Smooth muscle cell (in vitro differentiated cells): ENCODE data around the gene CRYBA4. TPM values are rescaled to one million over a fixed set of nuclear protein-coding genes. Genes with fewer than 3 reads are reported as not detected.

Experiments used
- DNase-seq: peaks from one replicate; lab custom pipeline; 2025; ENCODE audit not compliant: unreplicated experiment; lab: John Stamatoyannopoulos, UW
- H2AFZ ChIP-seq: fragments of 200-600 bp; sonication (generic); 2 replicates; pipeline ENCODE4 v1.6.0; 2016; ENCODE audit warnings: antibody characterized with exemption, low read depth, mild to moderate bottlenecking
- H3F3A ChIP-seq: fragments of 200-600 bp; sonication (generic); 2 replicates; pipeline ENCODE4 v1.6.0; 2017; ENCODE audit warnings: antibody characterized with exemption, low read depth
- H3K27ac ChIP-seq: fragments of 200-600 bp; sonication (generic); 2 replicates; pipeline ENCODE4 v1.5.1; 2016; ENCODE audit warnings: low read depth, mild to moderate bottlenecking
- H3K27me3 ChIP-seq: fragments of 200-600 bp; sonication (generic); 2 replicates; pipeline ENCODE4 v1.6.1; 2016; ENCODE audit warnings: low read depth, mild to moderate bottlenecking
- H3K36me3 ChIP-seq: fragments of 200-600 bp; sonication (generic); 2 replicates; pipeline ENCODE4 v1.5.1; 2016; ENCODE audit warnings: low read depth
- H3K4me1 ChIP-seq: fragments of 200-600 bp; sonication (generic); 2 replicates; pipeline ENCODE4 v1.5.1; 2016; ENCODE audit warnings: low read depth
- H3K4me2 ChIP-seq: fragments of 200-600 bp; sonication (generic); 2 replicates; pipeline ENCODE4 v1.6.0; 2016; ENCODE audit warnings: mild to moderate bottlenecking
- H3K4me3 ChIP-seq: fragments of 200-600 bp; sonication (generic); 2 replicates; pipeline ENCODE4 v1.5.1; 2016; ENCODE audit warnings: mild to moderate bottlenecking
- H3K79me2 ChIP-seq: fragments of 200-600 bp; sonication (generic); 2 replicates; pipeline ENCODE4 v1.6.0; 2016; ENCODE audit warnings: low read depth, mild to moderate bottlenecking
- H3K9ac ChIP-seq: fragments of 200-600 bp; sonication (generic); 2 replicates; pipeline ENCODE4 v1.6.0; 2016; ENCODE audit warnings: low read depth
- H3K9me3 ChIP-seq: fragments of 200-600 bp; sonication (generic); replicated peaks from 2 replicates; pipeline ENCODE4 v1.5.1; 2016; ENCODE audit warnings: low read depth
- H4K20me1 ChIP-seq: fragments of 200-600 bp; sonication (generic); 2 replicates; pipeline ENCODE4 v1.6.0; 2016; ENCODE audit warnings: low read depth
- WGBS: methylation state at CpG from one replicate; pipeline ENCODE4 v1.1.7; 2016; ENCODE audit warnings: low lambda C conversion rate; 5-methylcytosine and 5-hydroxymethylcytosine counted together
- polyA plus RNA-seq: library from polyadenylated mRNA; unstranded; fragments of >200 nt; fragmentation: Nextera tagmentation; extraction: Ambion mirVana; gene quantifications from 2 replicates; pipeline ENCODE4 v1.2.1, GENCODE V29; 2016
- total RNA-seq: library from RNA; depleted of rRNA; stranded (reverse); fragments of >200 nt; gene quantifications from 2 replicates; pipeline ENCODE4 v1.2.3, GENCODE V29; 2014
- TF ChIP-seq, protein P1 (sequence below): fragments of 200-600 bp; sonication (generic); IDR thresholded peaks from 2 replicates; pipeline ENCODE4 v1.5.1; 2017; ENCODE audit warnings: borderline replicate concordance, mild to moderate bottlenecking, antibody characterized with exemption; ENCODE audit not compliant: insufficient read depth, poor library complexity, severe bottlenecking

Gene CRYBA4
- total and polyA plus RNA-seq, 2 experiments from 2014 or later: 1.8 to 4.9 TPM

DNA sequence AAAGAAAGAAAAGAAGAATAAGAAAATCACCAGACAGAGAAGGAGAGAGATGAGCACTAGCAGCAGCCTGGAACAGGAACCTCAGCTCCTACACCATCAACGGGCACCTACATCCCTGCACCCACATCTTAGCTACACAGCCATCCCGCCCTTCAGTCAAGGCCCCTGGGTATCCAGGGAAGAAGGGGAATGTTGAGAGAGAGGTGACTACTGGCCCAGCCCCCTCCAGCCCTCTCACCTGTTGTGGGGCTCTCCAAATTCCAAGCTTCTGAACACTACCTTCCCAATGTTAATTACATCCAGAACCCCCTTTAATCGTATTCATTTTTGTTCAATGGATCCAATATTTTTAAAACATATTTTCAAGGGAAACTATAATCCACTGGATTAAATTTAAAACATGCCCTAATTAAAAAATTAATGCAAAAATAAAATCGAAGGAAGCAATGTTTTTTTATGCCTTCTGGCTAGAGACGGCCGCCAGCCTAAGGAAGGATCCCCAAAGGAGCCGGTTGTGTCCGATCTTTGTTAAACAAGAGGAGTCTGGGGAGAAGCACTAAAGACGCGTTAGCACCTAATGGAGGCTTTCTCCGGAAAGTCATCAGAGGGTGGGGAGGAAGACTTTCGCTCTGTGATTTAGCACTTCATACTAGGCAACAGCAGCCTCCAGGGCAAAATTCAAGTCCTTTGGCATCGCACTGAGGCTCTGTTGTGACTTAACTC lies 41.4 kb upstream of the CRYBA4 start:
- no peaks in the 10 kb centered on the region for H3K9me3 ChIP-seq
- no peak overlapping the region for H3K27ac ChIP-seq
- no peak overlapping the region for H3K4me2 ChIP-seq
- H4K20me1 ChIP-seq: peaks cover 88% of the 10 kb centered on the region
- H3K79me2 ChIP-seq: peaks cover 72% of the 10 kb centered on the region
- DNase-seq: no peak
- TF ChIP-seq, protein P1, sequence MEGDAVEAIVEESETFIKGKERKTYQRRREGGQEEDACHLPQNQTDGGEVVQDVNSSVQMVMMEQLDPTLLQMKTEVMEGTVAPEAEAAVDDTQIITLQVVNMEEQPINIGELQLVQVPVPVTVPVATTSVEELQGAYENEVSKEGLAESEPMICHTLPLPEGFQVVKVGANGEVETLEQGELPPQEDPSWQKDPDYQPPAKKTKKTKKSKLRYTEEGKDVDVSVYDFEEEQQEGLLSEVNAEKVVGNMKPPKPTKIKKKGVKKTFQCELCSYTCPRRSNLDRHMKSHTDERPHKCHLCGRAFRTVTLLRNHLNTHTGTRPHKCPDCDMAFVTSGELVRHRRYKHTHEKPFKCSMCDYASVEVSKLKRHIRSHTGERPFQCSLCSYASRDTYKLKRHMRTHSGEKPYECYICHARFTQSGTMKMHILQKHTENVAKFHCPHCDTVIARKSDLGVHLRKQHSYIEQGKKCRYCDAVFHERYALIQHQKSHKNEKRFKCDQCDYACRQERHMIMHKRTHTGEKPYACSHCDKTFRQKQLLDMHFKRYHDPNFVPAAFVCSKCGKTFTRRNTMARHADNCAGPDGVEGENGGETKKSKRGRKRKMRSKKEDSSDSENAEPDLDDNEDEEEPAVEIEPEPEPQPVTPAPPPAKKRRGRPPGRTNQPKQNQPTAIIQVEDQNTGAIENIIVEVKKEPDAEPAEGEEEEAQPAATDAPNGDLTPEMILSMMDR: no peak
- H3K9ac ChIP-seq: no peak overlapping the region
- 53% methylated on average over 13 of the region's 13 CpGs for WGBS
- no peak overlapping the region for H2AFZ ChIP-seq
- H3K4me3 ChIP-seq: no peak overlapping the region
- no peaks in the 10 kb centered on the region for H3K27me3 ChIP-seq
- peaks cover 3% of the 10 kb centered on the region for H3F3A ChIP-seq
- no peaks in the 10 kb centered on the region for H3K36me3 ChIP-seq
- no peaks in the 10 kb centered on the region for H3K4me1 ChIP-seq

- H3K27me3 ChIP-seq: no peaks in the 10 kb centered on the region
- WGBS: 0% methylated on average over 1 of the region's 1 CpG
- H3K9ac ChIP-seq: no peak overlapping the region
- TF ChIP-seq, protein P1: no peak
- H3K27ac ChIP-seq: no peak overlapping the region
- no peak overlapping the region for H2AFZ ChIP-seq
- peaks cover 5% of the 10 kb centered on the region for H3F3A ChIP-seq
- peaks cover 84% of the 10 kb centered on the region for H4K20me1 ChIP-seq
- H3K36me3 ChIP-seq: no peaks in the 10 kb centered on the region
- no peak for DNase-seq
- no peaks in the 10 kb centered on the region for H3K9me3 ChIP-seq
- peaks cover 66% of the 10 kb centered on the region for H3K79me2 ChIP-seq
- H3K4me1 ChIP-seq: no peaks in the 10 kb centered on the region
- no peak overlapping the region for H3K4me3 ChIP-seq
- no peak overlapping the region for H3K4me2 ChIP-seq
Observed at GRCh38 chr22:26581026-26581425, 40.7 kb upstream of the CRYBA4 start.

GRCh38 chr22:26581633-26582168 lies 40.1 kb upstream of the CRYBA4 start:
- no peaks in the 10 kb centered on the region for H3K36me3 ChIP-seq
- peaks cover 10% of the 10 kb centered on the region for H3F3A ChIP-seq
- H3K4me2 ChIP-seq: no peak overlapping the region
- H3K9ac ChIP-seq: no peak overlapping the region
- H3K27me3 ChIP-seq: no peaks in the 10 kb centered on the region
- 92% methylated on average over 8 of the region's 8 CpGs for WGBS
- TF ChIP-seq, protein P1: no peak
- no peak overlapping the region for H2AFZ ChIP-seq
- no peak overlapping the region for H3K27ac ChIP-seq
- H3K79me2 ChIP-seq: peaks cover 63% of the 10 kb centered on the region
- H3K4me3 ChIP-seq: no peak overlapping the region
- DNase-seq: no peak
- H3K4me1 ChIP-seq: no peaks in the 10 kb centered on the region
- peaks cover 77% of the 10 kb centered on the region for H4K20me1 ChIP-seq
- H3K9me3 ChIP-seq: no peaks in the 10 kb centered on the region
